ACC112 (cell line): Measurements from ENCODE around the gene ROPN1.

ENCODE experiments used
- H2AFZ ChIP-seq: fragments of 200-600 bp; sonication (generic); one replicate; pipeline ENCODE4 v1.6.0; 2017; ENCODE audit warnings: antibody characterized with exemption, low read length; ENCODE audit not compliant: unreplicated experiment
- H3K27ac ChIP-seq: fragments of 200-600 bp; sonication (generic); 2 replicates; pipeline ENCODE4 v1.5.1; 2014; ENCODE audit warnings: low read depth, mild to moderate bottlenecking, antibody characterized with exemption, low read length, moderate library complexity
- H3K27me3 ChIP-seq: fragments of 200-600 bp; sonication (generic); 2 replicates; pipeline ENCODE4 v1.6.1; 2014; ENCODE audit warnings: mild to moderate bottlenecking, antibody characterized with exemption, low read length, moderate library complexity, mixed read lengths; ENCODE audit not compliant: insufficient read depth
- H3K36me3 ChIP-seq: fragments of 200-600 bp; sonication (generic); 2 replicates; pipeline ENCODE4 v1.6.1; 2016; ENCODE audit warnings: mild to moderate bottlenecking, antibody characterized with exemption, low read length, moderate library complexity, mixed read lengths; ENCODE audit not compliant: insufficient read depth
- H3K4me1 ChIP-seq: fragments of 200-600 bp; sonication (generic); one replicate; pipeline ENCODE4 v1.6.1; 2016; ENCODE audit warnings: low read length, mixed read lengths; ENCODE audit not compliant: insufficient read depth, unreplicated experiment, control insufficient read depth
- H3K4me3 ChIP-seq: fragments of 200-600 bp; sonication (generic); 2 replicates; pipeline ENCODE4 v1.5.1; 2014; ENCODE audit warnings: mild to moderate bottlenecking, low read depth, low read length
- H3K79me2 ChIP-seq: fragments of 200-600 bp; sonication (generic); one replicate; pipeline ENCODE4 v1.6.0; 2016; ENCODE audit warnings: low read length; ENCODE audit not compliant: control insufficient read depth, unreplicated experiment, insufficient read depth

The ROPN1 gene

DNA sequence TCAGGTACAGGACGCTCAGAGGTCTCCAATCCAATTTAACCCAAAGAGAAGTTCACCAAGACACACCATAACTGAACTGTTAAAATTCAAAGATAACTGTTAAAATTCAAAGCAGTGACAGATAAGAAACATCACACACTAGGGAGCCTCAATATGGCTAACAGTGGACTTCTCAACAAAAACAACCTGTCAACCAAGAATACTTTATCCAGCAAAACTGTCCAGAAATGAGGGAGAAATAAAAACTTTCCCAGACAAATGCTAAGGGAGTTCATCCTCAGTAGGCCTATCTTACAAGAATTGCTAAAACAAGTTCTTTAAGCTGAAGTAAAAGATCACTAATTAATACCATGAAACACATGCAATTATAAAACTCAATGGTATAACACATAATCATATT is 71.5 kb downstream of the ROPN1 start:
- H3K4me3 ChIP-seq, result no peak overlapping the region
- peaks cover 45% of the 10 kb centered on the region for H3K36me3 ChIP-seq
- no peaks in the 10 kb centered on the region for H3K27me3 ChIP-seq
- H3K27ac ChIP-seq, result no peak overlapping the region
- no peaks in the 10 kb centered on the region for H3K4me1 ChIP-seq
- H3K79me2 ChIP-seq, result no peaks in the 10 kb centered on the region
- no peak overlapping the region for H2AFZ ChIP-seq

DNA sequence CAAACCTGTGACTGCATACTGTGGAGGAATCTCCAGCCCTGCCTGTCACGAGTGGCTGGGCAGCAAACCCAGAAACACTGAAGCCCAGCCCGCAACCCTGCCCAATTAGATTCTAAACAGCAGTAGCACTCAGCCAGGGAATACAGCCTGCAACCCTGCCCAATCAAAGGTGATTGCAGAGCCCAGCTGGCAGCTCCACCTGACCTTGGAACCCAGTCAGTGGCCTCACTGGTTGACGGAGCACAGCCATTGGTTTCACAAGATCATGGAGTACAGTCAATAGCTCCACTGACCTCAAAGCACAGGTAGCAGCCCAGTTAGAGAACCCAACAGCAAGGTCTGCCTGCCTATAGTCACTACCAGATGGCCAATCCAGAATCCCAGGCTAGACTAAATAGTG is 72.6 kb downstream of the ROPN1 start:
- no peaks in the 10 kb centered on the region for H3K4me1 ChIP-seq
- peaks cover 45% of the 10 kb centered on the region for H3K36me3 ChIP-seq
- no peaks in the 10 kb centered on the region for H3K79me2 ChIP-seq
- no peak overlapping the region for H3K4me3 ChIP-seq
- H3K27ac ChIP-seq, result no peak overlapping the region
- no peak overlapping the region for H2AFZ ChIP-seq
- H3K27me3 ChIP-seq, result no peaks in the 10 kb centered on the region
